ENCODE data around the gene HES4.
"Not testable (repeated sequence)": the region's sequence is repeated elsewhere in the genome, so short reads cannot be mapped to it uniquely, and the experiment has no call there.

The HES4 gene

DNA sequence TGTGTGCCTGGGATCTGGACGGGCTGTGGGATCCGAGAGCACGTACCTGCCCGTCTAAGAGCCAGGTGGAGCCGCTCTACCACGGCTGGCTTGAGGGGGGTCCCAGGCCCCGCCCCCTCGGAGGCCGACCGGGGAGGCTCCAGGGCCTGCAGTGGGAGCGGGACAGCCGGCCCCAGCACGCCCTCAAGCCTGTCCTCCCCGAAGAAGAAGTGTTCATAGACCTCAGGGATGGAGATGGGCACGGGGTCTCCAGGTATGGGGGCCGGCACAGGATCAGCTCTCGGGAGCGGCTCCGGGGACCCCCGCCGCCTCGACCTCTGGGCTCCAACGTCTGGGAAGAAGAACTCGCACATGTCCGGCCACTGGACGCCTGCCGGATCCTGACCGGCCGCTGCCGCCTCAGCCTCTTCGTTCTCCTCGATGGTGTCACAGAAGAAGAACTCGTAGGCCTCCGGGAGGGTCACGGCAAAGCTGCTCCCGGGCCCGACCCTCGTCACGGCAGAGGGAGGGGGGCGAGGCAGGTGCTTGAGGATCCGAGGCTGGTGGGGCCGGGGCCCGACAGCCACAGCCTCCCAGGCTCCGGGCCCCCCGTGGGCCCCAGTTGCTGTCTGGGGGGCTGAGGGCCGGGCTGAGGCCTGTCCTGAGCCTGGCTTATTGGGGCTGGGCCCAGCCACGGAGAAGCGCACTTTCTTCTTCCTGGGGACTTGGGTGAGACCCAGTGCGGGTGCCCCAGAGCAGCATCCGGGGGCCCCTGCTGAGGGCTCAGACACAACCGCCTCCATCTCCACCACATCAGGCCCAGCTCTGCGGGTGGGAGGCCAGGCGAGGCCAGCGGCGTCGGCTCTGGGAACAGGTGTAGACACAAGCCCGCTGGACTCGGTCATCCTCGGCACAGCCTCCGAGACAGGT is 20.8 kb downstream of the HES4 start:
- no peak for DNase-seq

DNA sequence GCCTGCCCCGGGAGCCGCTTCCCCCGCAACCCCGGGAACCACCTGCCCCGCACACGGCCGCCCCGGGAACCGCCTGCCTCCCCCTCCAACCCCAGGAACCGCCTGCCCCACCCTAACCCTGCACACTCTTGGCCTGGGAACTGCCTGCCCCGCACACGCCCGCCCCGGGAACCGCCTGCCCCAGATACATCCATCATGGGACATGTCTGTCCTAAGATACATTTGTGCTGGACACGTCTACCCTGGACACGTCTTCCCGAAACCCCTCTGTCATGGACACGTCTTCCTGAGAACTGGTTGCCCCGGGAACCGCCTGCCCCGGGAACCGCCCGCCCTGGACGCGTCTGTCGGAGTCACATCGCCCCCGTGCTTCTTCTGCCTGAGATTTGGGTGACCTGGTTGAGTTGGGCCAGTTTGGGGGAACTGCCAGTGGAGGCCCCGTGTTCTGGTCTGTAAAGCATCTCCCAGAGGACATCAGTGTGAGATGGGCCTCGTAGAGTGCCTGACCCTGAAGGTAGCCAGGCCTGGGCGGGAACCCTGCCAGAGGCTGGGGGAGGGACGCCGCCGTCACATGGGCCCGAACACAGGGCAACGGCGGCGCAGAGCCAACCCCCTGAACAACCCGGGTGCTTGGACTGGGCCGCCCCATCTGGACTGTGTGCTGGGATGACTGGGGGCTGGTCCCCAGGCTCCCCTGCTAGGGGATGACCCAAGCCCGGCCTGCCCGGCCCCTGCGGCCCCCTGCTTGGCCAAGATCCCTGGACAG is 21.6 kb downstream of the HES4 start:
- no peak for DNase-seq

DNA sequence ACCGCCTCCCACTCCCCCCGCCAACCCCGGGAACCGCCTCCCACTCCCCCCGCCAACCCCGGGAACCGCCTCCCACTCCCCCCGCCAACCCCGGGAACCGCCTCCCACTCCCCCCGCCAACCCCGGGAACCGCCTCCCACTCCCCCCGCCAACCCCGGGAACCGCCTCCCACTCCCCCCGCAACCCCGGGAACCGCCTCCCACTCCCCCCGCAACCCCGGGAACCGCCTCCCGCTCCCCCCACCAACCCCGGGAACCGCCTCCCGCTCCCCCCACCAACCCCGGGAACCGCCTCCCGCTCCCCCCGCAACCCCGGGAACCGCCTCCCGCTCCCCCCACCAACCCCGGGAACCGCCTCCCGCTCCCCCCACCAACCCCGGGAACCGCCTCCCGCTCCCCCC is 23.1 kb downstream of the HES4 start:
- DNase-seq, result not testable (repeated sequence)

DNA sequence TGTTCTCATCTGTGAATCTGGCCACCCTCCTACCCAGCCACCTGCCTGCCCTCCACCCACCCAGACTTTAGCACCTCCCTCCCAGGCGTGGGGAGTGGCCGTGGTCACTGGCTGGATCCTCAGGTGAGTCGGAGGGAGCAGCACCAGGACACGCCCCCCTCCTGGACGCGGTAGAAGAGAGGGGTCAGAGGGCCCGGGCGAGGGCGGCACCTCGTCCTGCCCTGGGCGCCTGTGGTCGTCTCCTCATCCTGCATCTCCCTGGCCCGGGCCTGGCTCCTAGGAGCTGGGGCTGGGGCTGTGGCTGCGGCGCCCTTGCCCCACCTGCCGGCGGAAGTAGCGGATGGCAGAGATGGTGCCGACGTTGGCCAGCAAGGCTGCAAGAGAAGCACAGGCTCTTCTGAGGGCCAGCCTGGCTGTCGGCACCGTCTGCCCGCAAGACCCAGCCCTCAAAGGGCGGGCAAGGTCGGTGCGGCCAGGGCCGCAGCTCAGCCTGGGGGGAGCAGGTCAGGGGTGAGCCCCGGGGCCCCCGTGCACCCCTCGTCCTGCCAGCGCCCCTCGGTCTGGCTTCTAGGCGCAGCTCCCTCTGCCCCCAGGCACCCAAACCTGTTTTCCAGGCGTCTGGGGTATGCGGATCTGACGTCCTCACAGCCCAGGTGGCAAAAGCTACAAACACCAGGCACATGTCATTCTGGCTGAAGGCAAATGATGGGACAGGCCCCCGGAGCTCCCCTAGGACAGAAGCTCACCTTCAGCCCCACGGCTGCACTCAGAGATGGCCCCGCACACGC is 23.8 kb downstream of the HES4 start:
- DNase-seq, result peak; percentile 53

DNA sequence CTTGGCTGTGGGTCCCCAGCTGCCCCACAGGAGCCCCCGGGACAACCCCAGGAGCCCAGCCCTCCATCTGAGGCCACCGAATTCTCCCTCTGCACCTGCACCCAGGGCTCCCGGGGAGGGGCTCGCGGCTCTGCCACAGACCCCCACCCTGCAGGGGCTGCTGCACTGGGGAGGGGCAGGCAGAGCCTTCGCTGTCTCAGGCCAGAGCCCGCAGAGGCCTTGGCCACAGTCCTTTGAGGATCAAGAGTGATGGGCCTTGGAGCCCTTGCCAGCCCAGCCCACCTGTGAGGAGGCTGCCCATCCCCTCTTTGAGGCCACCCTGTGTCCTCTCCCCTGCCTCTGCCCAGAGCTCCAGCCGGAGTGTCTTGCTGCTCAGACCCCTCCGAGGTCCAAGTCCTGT is 24.5 kb downstream of the HES4 start:
- no peak for DNase-seq

DNA sequence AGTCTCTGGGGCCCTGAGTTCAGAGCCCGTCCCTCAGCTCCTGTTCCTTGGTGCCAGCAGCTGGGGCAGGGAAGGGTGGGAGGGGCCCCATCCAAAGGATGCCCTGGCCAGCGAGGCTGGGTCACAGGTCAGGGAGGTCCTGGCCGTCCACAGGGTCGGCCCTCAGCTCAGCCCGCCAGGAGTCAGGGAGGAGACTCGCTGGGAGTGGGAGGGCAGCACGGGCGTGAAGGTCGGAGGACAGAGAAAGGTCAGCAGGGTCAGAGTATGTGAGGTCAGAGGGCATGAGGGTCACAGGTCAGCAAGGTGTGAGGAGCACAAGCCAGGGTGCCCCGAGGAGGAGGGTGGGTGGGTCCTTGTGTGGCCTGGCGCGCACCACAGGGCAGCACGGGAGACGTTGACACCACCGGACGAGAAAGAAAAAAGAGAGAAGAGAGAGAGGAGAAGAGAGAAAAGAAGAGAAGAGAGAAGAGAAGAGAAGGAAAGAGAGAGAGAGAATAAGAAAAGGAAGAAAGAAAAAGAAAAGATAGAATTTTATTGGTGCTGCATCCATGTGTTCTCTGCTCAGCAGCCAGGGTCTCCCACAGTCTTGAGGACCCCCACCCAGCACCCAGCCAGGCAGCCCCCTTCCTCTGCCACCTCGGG is 25.1 kb downstream of the HES4 start:
- DNase-seq, result no peak

DNA sequence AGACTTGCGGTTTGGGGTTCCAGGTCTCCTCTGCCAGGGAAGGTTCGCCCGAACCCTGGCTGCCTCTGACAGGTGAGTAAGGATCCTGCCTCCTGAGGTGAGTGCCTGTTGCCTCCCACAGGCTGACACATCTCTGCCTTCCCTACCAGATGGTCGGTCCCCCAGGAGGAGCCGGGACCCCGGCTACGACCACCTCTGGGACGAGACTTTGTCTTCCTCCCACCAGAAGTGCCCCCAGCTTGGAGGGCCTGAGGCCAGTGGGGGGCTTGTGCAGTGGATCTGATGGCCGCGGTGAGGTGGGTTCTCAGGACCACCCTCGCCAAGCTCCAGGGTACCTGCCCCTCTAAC is 25.6 kb downstream of the HES4 start:
- no peak for DNase-seq

DNA sequence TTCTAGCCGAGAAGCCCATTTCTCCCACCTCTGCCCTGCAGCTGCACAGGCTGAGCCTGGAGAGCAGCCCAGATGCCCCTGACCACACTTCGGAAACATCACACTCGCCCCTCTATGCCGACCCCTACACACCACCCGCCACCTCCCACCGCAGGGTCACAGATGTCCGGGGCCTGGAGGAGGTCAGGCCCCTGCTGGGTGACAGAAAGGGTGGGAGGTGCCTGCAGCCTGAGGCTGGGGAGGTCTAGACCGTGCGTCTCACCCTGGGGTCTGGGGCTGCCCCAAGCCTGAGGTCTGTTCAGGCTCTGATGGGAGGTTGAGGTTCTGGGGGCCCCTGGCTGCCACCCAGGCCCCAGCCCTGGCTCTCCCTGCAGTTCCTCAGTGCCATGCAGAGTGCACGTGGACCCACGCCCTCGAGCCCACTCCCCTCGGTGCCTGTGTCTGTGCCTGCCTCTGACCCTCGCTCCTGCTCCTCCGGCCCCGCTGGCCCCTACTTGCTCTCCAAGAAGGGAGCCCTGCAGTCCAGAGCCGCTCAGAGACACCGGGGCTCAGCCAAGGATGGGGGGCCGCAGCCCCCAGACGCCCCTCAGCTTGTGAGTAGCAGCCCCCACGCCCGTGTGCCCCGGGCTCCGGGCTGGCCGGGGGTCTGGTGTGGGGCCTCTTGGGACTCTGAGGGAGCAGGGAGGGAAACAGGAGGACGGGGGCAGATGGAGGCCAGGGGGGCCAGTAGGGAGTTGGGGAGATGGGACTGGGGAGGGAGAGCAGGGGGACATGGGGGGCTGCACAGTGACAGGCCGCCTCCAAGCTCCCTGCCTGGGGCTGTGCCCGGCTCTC is 26.2 kb downstream of the HES4 start:
- DNase-seq, result no peak

DNA sequence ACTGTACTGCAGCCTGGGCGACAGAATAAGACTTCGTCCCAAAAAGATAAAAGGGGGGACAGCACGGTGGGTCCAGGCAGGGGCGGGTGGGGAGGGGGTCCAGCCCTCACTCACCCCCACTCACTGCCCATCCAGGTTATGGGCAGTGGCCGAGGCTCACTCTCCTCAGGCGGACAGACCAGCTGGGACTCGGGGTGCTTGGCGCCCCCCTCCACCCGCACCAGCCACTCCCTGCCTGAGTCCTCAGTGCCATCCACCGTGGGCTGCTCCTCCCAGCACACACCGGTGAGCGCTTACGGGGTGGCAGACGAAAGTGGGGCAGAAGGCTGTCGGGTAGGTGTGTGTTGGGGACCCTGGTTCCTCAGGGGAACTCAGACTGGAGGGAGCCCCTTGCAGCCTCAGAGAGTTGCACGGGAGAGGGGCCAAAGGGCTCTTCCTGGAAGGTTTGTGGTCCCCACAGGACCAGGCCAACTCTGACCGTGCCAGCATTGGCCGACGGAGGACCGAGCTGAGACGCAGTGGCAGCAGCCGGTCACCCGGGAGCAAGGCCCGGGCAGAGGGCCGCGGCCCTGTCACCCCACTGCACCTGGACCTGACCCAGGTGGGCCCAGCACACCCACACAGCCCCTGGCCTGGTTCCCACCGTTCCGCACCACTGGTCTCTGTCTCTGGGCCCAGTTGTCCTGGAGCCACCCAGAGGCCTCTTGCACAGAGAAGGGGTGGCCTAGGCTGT is 27.0 kb downstream of the HES4 start:
- DNase-seq, result no peak

DNA sequence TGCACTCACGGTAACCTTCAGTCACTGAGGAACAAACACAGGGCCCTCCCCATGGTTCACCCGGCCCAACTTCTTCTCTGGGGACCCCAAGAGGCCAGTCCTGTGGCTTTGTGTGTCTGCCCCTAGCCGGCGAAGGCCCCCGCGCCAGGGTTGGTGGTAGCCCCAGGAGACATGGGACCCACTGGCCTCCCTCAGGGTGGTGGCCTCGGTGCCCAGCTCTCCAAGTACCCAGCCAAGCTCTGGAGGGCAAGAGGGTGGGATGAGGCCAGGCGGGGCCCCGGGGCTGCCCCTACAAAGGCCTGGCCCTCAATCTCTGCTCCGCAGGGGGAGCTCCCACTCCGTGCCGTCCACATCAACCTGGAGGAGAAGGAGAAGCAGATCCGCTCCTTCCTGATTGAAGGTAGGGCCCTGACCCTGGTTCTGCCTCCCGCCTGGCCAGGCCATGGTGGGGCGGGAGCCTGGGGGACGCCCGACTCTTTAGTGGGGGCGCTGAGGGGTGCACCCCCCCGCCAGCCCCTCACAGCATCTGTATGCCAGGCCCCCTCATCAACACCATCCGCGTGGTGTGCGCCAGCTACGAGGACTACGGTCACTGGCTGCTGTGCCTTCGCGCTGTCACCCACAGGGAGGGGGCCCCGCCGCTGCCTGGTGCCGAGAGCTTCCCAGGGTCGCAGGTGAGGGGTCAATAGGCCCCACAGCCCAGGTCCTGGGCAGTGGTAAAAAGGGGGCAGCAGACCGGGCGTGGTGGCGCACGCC is 28.0 kb downstream of the HES4 start:
- DNase-seq, result no peak

DNA sequence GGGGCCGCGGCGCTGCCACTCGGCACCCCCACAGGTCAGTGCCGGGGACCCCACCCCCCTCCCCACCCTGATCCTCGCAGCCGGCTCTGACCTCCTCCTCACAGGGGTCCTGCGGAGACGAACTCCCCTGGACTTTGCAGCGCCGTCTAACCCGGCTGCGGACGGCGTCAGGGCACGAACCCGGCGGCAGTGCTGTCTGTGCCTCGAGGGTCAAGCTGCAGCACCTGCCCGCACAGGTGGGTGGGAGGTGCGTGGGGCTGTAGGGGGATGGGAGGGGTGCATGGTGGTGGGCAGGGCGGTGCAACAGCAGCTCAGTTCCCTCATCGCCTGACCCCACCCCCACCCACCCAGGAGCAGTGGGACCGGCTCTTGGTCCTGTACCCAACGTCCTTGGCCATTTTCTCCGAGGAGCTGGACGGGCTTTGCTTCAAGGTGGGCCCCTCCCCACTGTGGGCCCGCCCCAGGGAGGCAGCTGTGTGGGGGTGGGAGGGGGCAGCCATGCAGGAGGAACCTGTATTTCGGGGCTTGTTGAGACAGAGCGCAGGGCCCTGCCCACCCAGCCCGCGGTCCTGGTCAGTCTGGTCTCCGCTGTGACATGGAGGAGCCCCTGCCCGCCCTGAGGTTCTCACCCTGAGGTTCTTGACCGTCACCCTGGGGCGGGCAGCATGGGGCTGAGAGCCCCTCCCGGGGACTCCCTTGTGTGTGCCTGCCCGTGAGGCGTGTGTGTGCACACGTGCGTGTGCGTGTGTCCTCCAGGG is 28.7 kb downstream of the HES4 start:
- DNase-seq, result no peak

DNA sequence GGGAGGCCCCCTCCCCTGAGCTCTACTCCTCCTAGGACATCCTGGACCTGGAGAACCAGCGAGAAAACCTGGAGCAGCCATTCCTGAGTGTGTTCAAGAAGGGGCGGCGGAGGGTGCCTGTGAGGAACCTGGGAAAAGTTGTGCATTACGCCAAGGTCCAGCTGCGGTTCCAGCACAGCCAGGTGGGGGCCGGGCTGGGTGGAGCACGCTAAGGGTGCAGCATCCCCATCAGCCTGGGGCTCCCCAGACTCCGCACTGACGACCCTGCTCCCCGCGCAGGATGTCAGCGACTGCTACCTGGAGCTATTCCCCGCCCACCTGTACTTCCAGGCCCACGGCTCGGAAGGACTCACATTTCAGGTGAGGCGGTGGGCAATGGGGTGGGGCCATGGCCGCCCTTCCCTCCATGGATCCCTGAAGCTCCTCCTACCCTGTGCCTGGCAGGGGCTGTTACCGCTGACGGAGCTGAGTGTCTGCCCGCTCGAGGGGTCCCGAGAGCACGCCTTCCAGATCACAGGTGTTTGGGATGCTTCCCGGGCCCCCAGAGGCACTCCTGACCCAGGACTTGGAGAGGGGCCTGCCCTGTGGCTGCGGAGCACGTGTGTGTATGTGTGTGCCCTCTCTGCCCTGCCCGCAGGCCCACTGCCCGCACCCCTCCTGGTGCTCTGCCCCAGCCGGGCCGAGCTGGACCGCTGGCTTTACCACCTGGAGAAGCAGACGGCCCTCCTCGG is 29.5 kb downstream of the HES4 start:
- no peak for DNase-seq

DNA sequence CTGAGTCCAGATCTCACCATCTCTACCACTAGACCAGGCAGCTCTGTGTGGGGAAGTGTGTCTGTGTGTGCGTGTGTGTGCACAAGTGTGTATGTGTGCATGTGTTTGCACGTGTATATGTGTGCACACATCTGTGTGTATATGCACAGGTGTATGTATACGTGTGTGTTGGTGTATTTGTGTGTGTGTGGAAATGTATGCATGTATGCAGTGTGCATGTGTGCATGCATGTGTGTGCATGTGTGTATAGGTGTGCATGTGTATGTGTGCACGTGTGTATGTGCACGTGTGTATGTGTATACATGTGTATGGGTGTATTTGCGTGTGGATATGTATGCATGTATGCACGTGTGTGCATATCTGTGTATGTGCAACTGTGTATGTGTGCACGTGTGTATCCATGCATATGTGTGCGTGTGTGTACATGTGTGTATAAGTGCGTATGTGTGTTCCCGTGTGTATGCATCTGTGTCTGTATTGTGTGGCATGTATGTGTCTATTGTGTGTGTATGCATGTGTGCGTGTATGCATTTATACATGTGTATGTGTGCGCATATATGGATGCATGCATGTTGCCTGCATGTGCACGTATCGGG is 30.5 kb downstream of the HES4 start:
- DNase-seq, result no peak

DNA sequence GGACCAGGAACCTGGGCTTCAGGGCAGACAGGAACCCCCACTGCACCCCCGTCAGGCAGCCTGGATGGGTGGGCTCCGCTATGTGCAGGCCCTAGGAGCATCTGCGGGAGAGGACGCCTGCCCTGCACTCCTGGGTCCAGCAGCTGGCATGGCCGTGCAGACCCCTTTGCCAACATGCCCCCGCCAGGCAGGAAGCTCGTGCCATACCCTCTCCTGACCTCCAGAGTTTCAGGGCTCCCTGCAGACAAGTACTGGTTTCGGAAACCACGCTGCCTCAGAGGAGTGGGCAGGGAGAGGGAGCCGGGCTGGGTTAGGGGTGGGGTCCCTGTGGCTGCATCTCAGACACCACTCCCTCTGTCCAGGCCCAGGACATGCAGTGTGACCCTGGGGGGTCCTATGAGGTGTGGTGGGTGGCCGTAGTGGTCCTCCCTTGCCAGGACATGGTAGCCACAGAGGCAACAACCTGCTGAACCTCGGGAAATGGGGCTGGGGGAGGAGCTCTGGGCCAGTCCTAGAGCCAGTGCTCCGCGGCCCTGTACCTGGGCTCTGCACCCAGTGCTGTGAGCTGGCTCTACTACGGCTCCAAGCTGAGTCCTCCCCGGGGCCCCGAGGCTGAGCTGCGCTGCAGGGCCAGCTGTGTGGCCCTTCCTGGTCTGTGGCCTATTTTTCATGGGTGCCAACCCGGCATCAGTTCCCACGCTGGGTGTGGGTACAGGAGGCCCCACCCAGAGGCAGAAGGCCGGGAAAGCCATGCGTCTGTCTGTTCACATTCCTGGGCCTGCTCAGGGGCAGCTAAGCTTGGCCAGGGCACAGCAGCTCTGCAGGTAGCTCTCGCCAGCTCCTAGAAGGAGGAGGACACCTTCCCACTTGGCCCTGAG is 32.2 kb downstream of the HES4 start:
- DNase-seq, result no peak

DNA sequence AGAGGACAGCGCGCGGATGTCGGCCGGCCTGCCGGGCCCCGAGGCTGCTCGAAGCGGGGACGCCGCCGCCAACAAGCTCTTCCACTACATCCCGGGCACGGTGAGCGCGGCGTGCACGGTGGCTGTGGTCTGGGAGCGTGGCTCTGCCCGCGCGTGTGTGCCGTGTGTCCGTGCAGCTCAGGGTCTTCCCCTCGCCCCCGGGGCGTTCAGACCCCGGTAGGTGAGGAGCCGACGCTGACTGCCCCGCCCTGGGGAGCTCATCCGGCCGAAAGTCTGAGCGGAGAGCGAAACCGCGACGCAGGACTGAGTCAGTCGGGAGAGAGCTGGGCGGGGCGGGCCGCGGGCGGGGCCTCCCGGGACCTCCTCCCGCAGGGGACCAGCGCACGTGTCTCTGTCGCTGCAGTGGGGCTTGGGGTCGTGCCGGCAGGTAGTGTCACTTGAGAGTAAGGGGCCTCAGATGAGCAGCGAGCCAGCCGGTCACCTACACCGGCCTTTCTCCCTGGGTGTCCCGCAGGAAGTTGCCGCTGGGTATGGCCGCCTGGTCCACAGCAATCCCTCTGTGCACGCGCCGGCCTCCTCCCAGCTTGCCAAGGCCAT is 33.1 kb downstream of the HES4 start:
- peak; percentile 80 for DNase-seq

DNA sequence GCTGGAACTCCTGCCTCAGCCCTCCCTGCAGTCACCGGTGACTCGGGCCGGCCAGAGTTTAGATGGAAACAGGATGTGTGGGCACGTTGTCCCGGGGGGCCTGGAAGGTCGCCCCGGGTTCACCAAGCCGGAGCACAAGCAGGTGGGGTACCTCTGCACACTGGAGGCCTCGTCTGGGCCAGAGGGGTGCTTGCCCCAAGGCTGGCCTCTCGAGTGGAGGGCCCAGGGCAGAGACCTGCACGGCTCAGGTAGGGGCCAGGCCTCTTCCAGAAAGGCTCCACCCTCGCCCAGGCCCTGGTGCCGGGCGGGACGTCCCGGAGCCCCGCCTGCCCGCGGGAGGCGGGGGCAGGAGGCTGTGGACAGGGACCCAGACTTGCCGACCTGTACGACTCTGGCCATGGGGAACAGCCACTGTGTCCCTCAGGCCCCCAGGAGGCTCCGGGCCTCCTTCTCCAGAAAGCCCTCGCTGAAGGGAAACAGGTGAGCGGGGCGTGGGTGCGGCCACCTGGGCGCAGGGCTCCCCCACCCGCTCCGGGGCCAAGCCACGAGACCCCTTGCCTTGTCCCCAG is 33.7 kb downstream of the HES4 start, which contains the start of gene PLEKHN1:
Gene PLEKHN1 (plus strand): TSS at position 348 of the 569 bp plus-strand sequence. CDS start 50 bp downstream, at position 398.
- no peak for DNase-seq
